NCI-H1092 (cell line): ENCODE results near the gene CHAF1A.

Experiments
- DNase-seq: peaks from one replicate; lab custom pipeline; 2025; lab: John Stamatoyannopoulos, UW

The CHAF1A gene

GRCh38 chr19:4441994-4442818, 39.8 kb downstream of the CHAF1A start:
- DNase-seq: no peak

- no peak for DNase-seq
These were observed 40.3 kb downstream of the CHAF1A start for GRCh38 chr19:4442819-4443146.

GRCh38 chr19:4443188-4443587, 40.7 kb downstream of the CHAF1A start:
- no peak for DNase-seq

- DNase-seq: no peak
These were observed 41.7 kb downstream of the CHAF1A start for GRCh38 chr19:4443966-4444764.

GRCh38 chr19:4444765-4445741, 42.6 kb downstream of the CHAF1A start:
- DNase-seq: no peak

- no peak for DNase-seq
These were observed 43.7 kb downstream of the CHAF1A start for GRCh38 chr19:4445963-4446703.

- DNase-seq: no peak
These were observed 44.3 kb downstream of the CHAF1A start for GRCh38 chr19:4446704-4447200.

GRCh38 chr19:4447327-4448146, 45.1 kb downstream of the CHAF1A start:
- no peak for DNase-seq

GRCh38 chr19:4448147-4448985, 45.9 kb downstream of the CHAF1A start:
- DNase-seq: peak; percentile 70

GRCh38 chr19:4449022-4449638, 46.7 kb downstream of the CHAF1A start:
- DNase-seq: peak; percentile 74

- no peak for DNase-seq
These were observed 47.2 kb downstream of the CHAF1A start for GRCh38 chr19:4449639-4450028.

- DNase-seq: no peak
These were observed 50.0 kb downstream of the CHAF1A start for GRCh38 chr19:4452230-4452990.

GRCh38 chr19:4453232-4454179, 51.1 kb downstream of the CHAF1A start:
- DNase-seq: no peak

GRCh38 chr19:4454747-4455718, 52.6 kb downstream of the CHAF1A start:
- no peak for DNase-seq

GRCh38 chr19:4455719-4456475, 53.5 kb downstream of the CHAF1A start:
- peak; percentile 76 for DNase-seq
